PC-3 (cell line): ENCODE results near the gene CREB3L4.

Experiments
- CTCF ChIP-seq: fragments of 300-600 bp; sonication (generic); conservative IDR thresholded peaks from 2 replicates; pipeline ENCODE4 v1.5.1; 2017; ENCODE audit warnings: antibody characterized with exemption, low read depth, mild to moderate bottlenecking, low read length
- EZH2 ChIP-seq: fragments of 300-600 bp; sonication (generic); IDR thresholded peaks from one replicate; pipeline ENCODE4 v1.6.1; 2017; ENCODE audit warnings: antibody characterized with exemption, mild to moderate bottlenecking, low read length; ENCODE audit not compliant: unreplicated experiment
- EZH2phosphoT487 ChIP-seq: fragments of 300-600 bp; sonication (generic); IDR thresholded peaks from 2 replicates; pipeline ENCODE4 v1.6.1; 2018; ENCODE audit warnings: mild to moderate bottlenecking, antibody characterized with exemption, low read length, borderline replicate concordance

- TF ChIP-seq CTCF (no peak), EZH2 (no peak), EZH2phosphoT487 (no peak)
Measured at GRCh38 chr1:153945131-153945794, 22.4 kb upstream of the CREB3L4 start.
